C4-2B (cell line): Measurements from ENCODE around the gene DAPK1.

Experiments used
- H3K27ac ChIP-seq: fragments of 450-650 bp; 2 replicates; pipeline ENCODE4 v1.5.1; 2017
- CTCF ChIP-seq: fragments of 450-650 bp; conservative IDR thresholded peaks from 2 replicates; pipeline ENCODE4 v1.5.1; 2017; ENCODE audit warnings: mild to moderate bottlenecking
- ZFX ChIP-seq: fragments of 450-650 bp; IDR thresholded peaks from 2 replicates; pipeline ENCODE4 v1.6.1; 2017

DAPK1 gene

GRCh38 chr9:87706066-87706739 is 208.5 kb downstream of the DAPK1 start:
- H3K27ac ChIP-seq = no peak overlapping the region
- TF ChIP-seq CTCF (no peak), ZFX (no peak)

GRCh38 chr9:87707805-87708506 is 210.3 kb downstream of the DAPK1 start:
- TF ChIP-seq CTCF (no peak), ZFX (no peak)
- H3K27ac ChIP-seq = no peak overlapping the region

- H3K27ac ChIP-seq = no peak overlapping the region
- TF ChIP-seq CTCF (no peak), ZFX (no peak)
These were observed 210.9 kb downstream of the DAPK1 start for GRCh38 chr9:87708546-87708945.

GRCh38 chr9:87708986-87709728 is 211.5 kb downstream of the DAPK1 start:
- no peak for TF ChIP-seq ZFX
- TF ChIP-seq CTCF = no peak
- H3K27ac ChIP-seq = no peak overlapping the region

GRCh38 chr9:87710443-87710842 is 212.8 kb downstream of the DAPK1 start:
- TF ChIP-seq CTCF (no peak), ZFX (no peak)

GRCh38 chr9:87711857-87712800 is 214.5 kb downstream of the DAPK1 start:
- H3K27ac ChIP-seq = no peak overlapping the region
- TF ChIP-seq ZFX = no peak
- no peak for TF ChIP-seq CTCF

More at GRCh38 chr9:87710443-87710842, 212.8 kb downstream of the DAPK1 start:
- no peak overlapping the region for H3K27ac ChIP-seq
